NB4 (cell line): Measurements from ENCODE around the gene CYRIA.

Source experiments
- CTCF ChIP-seq: IDR thresholded peaks from one replicate; pipeline ENCODE4 v1.5.1; 2012; ENCODE audit warnings: low read depth, low read length
- MYC ChIP-seq: IDR thresholded peaks from 2 replicates; pipeline ENCODE4 v1.6.1; 2011; ENCODE audit warnings: low read depth, low read length
- POLR2A ChIP-seq: IDR thresholded peaks from 2 replicates; pipeline ENCODE4 v1.6.1; 2011; ENCODE audit warnings: mild to moderate bottlenecking; ENCODE audit not compliant: insufficient read length; ENCODE audit errors: extremely low read depth

- TF ChIP-seq CTCF: no peak
- no peak for TF ChIP-seq POLR2A
- no peak for TF ChIP-seq MYC
Measured at GRCh38 chr2:16643099-16643498, 22.5 kb downstream of the CYRIA start.
